GF-D8 (cell line): ENCODE results near the gene MED12L.

Experiments used
- DNase-seq: peaks from one replicate; lab custom pipeline; 2025; lab: John Stamatoyannopoulos, UW

MED12L gene

DNA sequence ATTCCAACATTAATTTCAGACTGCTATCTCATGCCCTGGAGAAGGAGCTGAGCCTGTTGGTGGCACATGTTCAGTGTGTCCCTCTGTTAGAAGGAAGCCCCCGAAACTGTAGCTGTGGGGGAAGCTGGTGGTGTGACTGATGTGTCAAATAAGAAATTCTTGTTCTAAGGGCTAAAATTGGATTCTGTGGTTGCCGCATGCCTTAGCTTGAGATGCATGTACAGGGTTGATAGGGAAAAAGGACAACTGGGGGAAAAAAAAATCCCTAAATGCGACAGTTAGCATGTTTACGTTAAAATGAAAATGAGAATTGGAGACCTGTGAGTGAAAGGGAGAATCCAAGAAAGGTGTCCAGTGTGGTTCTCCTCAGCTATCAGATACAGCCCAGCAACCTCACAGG lies 58.6 kb downstream of the MED12L start:
- DNase-seq, result no peak

DNA sequence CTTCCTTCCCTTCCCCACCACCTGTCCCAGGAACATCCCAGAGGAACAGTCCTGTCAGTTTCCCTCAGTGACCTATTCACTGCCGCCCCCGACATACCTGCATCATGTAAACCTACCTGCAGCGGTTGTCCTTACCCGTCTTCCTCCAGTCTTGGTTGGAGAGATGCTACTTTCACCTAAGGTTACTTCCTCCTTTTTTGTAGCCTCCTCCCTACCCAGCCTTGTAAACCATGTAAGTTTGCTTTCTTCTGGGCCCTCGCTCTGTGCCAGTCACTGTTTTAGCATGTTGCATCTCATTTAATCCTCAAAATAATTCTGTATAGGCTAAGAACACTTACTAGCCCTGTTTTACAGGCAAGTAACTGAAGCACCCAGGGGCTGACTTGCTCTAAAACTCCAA lies 59.3 kb downstream of the MED12L start:
- DNase-seq, result no peak

- DNase-seq, result no peak
These were observed 60.2 kb downstream of the MED12L start for GRCh38 chr3:151145713-151146070.

DNA sequence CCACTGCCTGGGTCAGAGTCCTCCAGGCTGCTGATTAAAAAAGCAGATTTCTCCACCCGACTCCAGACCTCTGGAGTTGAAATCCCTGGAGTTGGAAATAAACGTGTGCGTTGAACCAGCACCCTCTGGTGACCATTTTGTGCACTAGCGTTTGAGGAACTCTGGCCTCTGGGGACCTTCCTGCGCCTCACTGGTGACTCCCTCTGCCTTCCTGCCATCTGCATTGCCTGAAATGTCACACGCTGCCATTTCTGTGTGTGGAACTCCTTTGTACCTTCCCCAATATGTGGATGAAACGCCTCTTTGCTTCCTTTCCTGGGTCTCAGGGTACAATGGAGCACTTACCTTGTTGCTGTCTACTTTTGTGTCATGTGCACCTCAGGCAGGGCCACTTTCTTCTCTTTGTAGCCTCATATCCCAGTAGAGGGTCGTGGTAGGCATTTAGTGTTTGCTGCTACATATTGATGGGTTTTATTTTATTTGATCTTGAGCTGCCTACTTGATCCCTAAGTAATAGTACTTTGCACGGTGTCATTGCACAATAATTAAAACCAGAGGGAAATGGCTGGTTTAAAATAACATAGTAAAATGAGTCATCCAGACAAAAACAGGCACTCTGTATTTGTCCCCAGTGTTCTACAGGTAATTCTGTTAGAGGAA lies 60.7 kb downstream of the MED12L start:
- no peak for DNase-seq

DNA sequence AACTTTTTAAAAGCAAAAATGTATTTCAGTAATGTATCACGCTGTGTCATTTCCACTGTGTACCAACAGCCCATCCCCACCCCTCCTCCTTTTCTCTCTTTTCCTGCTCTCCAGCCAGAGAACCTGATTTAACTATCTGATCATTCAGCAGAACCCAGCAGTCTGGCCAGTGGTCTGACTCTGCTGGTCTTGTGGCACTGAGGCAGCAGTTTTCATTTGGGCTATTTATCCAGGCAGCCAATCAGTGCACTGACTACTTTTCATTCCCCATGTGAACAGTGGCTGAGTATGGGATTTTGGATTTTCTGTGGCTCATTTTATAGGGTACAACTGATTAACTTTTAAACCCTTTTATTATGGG lies 61.2 kb downstream of the MED12L start:
- no peak for DNase-seq

DNA sequence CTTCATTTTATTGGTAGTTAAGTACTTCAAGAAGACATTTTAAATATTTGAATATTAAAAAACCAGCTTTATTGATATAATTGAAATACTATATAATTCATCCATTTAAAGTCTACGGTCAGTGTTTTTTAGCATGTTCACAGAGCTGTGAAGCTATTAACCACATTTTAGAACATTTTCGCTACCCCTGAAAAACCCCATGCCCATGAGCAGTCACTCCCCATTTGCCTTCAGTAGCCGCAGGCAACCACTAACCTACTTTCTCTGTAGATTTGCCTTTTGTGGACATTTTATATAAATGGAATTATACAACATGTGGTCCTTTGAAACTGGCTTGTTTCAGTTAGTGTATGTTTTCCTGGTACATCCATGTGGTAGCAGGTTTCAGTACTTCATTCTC lies 61.8 kb downstream of the MED12L start:
- no peak for DNase-seq

DNA sequence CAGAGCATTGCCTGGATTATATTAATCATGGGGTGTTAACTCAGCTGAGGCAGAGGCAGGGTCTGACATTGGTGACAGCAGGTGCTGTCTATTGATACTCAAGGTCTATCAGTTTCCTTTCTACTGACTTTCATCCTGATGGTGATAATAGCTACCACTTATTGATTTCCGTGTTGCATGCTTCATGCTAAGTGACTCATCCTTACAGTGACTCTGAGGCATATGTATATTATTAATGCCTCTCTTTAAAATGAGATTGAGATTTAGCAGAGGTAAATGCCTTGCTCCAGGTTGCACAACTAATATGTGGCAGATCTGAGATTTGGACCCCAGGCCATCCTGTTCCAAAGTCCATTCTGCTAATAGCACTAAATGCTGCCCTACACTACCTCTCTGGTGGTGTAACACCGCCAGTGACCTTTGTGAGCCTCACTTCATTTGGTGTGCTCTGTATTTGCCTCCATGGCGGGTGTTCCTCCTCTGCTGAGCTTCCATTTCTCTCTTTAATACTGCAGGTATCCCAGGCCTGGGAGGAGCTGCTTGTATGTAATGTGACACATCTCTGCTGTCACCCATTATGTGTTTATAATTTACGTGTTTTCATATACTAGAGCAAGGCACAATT lies 67.1 kb downstream of the MED12L start:
- no peak for DNase-seq

DNA sequence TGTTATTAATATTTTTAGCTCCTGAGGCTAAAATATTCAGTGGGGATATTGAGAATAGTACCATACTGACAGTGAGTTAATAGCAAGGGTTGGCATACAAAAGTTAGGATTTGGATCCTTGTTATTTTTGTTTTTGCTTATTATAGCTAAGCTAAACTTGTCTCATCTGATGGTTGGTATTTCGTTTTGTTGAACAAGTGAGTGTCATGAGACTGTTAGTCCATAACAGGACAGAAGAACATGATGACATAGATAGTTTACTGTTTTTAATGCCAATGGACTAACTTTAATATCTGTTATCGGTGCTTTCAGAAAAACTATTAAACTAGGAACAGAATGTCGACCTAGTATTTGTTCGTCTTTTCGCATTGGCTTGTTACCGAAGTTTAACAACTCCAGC lies 69.1 kb downstream of the MED12L start:
- DNase-seq, result no peak

- no peak for DNase-seq
These were observed 70.1 kb downstream of the MED12L start for GRCh38 chr3:151155409-151156128.

DNA sequence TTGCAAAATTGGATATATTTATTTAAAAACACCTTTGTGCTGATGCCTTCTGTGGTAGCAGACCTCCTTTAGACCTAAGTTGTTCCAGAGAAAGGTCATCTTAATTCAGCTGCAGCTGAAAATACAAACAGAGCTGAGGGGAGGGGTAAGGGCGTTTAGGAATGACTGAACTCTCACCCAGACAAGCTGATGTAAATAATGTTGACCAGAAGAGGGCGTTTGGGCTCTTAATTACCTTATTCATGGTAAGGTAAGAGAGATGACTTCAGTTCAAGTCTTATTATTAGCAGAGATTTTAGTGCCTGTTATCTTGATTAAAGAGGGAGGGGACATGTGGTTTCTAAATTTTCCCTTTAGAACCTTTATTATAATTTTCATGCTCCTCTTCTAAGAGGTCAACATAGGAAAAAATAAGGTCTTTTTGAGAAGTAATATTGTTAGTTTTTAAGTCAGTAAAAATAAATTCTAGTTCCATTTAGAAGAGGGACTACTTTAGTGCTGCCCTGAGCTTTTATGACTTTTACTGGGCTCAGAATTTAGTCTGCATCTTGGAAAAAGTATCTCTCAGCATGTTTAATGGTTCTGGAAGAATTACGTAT lies 71.3 kb downstream of the MED12L start:
- no peak for DNase-seq

DNA sequence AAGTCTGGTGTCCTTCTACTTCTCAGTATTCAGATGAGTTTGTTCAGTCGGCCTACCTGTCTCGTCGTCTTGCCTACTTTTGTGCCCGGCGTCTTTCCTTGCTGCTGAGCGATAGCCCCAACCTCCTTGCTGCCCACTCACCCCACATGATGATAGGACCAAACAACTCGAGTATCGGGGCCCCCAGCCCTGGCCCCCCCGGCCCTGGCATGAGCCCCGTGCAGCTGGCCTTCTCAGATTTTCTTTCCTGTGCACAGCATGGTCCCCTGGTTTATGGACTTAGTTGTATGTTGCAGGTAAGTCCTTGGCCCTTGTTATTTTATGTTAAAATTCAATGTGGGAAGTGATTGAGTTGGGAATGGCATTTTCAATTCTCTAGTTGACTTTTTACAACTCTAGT lies 74.3 kb downstream of the MED12L start:
- no peak for DNase-seq

DNA sequence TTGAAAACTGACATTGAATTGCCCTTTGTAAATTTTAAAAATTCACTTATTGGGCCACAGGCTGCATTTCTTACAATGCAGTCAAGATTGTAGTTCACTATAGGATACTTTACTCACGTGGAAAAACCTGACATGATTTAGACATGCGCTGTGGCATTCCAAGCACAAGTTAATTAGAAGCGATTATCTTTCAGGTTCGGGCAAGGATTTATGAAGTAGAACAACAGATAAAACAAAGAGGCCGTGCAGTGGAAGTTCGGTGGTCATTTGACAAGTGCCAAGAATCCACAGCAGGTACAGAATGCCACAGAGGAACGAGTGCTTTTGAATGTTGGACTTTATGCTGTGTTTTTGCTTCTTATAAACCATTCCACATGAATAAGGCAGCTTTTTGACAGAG lies 79.8 kb downstream of the MED12L start:
- DNase-seq, result no peak

DNA sequence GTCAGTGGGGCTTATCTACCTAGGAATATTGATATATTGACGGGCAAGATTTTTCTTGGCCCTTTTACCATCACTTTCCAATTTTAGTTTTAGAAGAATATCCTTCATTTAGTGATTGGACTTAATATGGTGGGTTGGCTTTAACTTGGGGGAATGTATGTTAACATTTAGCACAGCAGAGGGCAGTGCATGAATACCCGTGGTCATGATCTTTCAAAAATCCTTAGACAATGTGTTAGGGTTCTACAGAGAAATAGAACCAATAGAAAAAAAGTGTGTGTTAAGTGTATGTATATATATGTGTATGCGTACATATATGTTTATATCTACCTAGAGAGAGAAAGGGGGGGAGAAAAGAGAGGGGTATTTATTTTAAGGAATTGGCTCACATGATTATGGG lies 80.7 kb downstream of the MED12L start:
- no peak for DNase-seq

GRCh38 chr3:151168269-151169094 lies 83.0 kb downstream of the MED12L start:
- DNase-seq, result peak; percentile 12

- peak; percentile 83 for DNase-seq
These were observed 83.9 kb downstream of the MED12L start for GRCh38 chr3:151169262-151169947.

GRCh38 chr3:151169948-151170679 lies 84.7 kb downstream of the MED12L start:
- peak; percentile 65 for DNase-seq

- DNase-seq, result peak; percentile 56
These were observed 85.8 kb downstream of the MED12L start for GRCh38 chr3:151171145-151171757.

- DNase-seq, result no peak
These were observed 88.9 kb downstream of the MED12L start for GRCh38 chr3:151174351-151174750.

DNA sequence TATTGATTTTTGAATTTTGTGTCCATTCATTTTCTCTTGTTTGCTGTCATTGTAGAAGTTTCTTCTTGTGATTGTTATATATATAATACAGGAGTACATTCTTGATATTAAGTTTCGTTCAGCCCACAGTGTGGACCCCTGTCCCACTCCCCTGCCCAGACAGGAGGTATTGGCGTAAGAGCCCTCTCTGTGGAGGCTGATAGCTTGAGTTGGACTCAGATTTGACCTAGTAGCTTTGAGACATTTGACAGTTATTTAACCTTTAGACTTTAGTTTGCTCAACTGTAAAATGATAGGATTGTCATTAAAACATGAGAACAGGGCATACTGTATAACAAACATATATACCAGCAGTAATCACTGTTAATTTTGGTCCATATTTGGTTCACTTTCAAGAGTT lies 90.5 kb downstream of the MED12L start:
- DNase-seq, result no peak

DNA sequence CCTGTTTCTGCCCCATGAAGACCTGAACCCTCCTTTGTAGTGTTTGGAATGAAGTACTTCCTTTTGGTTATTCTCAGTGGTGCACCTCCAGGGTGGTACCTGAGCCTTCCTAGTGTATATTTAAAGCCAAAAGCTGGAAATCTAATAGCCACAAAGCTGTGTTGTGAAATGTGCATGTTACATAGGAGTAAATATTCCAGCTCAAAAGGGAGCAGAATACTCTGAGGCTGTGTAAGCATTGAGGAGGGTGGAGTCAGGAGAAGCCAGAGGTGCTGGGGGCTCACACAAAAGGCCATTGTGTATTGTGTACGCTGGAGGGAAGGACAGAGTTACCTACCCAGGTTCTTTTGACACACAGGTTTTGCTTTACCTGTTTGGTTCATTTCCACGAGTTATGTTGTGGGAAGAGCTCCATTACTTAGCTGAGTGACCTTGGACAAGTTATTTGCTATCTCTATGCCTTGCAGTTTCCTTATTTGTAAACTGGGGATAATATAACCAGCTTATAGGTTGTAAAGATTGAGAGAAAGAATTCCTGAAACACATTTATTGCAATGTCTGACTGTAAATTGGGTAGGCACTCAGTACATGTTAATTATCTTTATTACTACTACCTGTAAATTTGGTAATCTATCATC lies 92.9 kb downstream of the MED12L start:
- no peak for DNase-seq
